ENCODE results near the gene VGLL4.

Gene VGLL4

DNA sequence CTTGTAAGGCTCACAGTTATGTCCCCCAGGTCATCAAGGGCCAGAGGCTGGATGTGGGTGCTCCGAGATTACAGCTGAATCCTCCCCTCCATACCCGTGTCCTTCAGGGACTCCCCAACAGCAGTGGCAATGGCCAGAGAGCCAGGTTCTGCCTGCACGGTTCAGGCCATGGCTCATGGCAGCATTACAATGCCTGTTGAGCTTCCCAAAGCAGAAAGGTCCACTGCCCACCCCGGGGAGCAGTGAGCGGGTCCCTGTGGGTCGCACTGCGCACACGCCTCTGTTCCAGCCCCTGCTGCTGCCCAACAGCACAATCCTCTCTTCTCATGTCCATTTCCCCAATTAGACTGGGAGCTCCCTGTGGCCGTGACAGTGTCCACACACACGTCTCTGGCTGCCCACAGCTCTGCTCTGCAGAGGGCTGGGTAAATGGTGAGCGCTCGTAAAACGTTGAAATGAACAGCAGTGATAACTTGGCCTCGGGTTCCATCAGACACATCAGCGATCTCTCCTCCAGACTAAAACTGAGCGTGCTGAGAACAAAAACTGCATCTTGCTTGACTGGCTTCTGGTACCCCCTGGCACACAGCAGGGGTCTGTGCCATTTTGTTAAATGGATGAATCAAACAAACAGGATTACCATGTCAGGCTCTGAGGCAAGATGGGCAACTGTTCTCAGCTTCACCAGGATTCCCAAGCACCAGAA lies 80.4 kb downstream of the VGLL4 start:
- DNase-seq, result no peak

DNA sequence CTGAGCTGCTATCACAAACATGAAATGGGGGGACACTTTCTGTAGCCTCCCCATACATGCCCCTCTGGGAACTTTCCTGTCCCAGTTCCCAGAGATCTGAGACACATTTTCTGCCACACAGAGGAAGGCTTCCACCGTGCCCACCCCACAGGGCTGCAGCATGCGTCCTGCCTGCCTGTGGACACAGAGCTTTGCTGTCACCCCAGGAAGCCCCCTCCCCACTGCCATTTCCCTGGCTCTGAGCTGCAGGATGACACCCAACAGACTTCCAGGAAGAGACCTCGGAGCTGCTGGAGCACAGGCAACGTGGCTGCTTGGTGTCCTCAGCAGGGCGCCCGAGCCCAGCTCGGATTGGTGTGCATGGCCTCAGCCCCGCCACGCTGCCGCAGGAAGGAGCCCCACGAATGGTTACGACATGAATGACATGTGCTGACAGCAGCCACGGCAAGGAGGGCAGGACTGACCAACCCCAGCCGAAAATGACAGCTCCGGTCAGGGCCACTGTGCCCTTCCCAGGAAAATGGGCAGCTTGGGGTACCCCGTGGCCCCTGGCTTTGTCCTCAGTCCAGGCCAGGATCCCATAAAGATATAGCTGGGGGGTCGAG lies 81.3 kb downstream of the VGLL4 start:
- DNase-seq, result no peak

GRCh38 chr3:11560746-11561145 lies 83.0 kb downstream of the VGLL4 start:
- no peak for DNase-seq

GRCh38 chr3:11559816-11560633 lies 83.7 kb downstream of the VGLL4 start:
- no peak for DNase-seq

DNA sequence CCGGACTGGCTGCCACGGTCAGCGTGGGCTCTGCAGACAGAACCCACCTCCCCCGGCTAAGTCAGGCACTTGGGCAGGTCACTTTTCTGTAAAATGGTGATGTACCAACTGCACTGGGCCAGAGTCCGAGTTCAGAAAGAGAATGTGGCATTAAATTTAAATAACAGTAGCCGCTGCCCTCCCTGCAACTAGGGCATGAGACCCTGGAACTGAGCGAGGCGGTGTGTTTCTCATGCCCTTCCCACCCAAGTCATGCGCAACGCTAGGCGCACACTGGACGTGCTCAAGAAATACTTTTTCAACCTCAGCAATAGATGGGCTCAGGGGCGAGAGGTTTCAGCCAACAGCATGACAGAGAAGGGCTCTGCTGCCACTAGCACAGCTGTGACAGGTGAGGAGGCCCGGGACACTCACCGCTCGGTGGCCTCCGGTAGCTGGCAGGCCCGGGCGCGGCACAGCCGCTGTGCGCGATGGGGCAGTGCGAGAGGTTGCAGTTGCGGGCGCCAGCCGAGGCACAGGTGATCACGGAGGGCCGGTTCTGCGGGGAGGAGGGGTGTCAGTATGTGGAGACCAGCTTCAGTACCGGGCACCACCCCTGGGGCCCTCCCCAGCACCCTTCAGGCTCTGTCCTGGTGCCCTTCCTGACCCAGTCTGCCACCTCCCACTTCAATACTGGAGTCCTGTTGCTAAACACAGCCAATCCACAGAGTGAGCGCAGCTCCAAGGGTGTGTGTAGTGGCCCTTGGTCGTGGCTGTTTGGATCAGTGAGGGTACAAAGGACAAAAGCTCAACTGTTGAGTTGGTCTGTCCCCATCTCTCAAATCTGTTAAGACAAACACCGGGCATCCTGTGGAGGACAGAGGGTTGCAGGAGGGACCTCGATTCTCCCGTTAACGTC lies 84.5 kb downstream of the VGLL4 start:
- DNase-seq, result no peak

GRCh38 chr3:11558411-11558903 lies 85.3 kb downstream of the VGLL4 start:
- peak; percentile 54 for DNase-seq

- peak; percentile 85 for DNase-seq
These were observed 85.7 kb downstream of the VGLL4 start for GRCh38 chr3:11558002-11558401.

DNA sequence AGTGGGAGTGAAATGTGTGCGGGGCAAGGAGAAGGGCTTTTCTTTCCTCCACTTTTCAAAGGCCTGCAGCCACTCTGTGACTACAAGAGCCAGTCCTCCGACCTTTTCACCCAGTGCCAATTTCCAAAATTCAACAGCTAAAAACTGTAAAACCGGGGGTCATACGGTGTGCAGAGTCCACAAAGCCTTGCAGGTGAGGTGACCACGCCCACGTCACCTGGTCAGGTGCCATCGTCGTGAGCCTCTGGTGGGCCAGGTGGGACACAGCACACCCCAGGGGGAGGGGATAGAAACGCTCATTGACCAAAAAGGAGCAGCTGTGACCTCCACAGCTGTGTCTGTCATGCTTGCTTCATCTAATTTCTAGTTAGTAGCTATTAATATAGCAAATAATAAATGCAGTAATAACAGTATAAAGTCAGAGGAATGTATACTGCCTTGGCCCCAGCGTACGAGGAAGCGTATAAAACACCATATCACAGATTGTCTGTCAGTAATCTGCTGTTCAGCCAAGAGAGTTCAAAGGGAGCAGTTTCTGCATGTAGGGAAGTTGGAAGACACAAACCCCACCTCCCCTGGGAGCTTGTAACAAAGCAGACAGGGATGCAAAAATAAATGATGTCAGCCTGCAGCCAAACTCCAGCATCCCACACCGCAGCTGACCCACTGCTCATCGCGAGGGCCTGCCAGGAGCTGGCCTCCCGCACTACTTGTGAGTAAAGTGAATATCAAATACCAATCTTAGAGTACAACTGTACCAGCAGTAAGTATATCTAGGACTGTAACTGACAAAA lies 86.7 kb downstream of the VGLL4 start:
- DNase-seq, result peak; percentile 89

- DNase-seq, result no peak
These were observed 87.7 kb downstream of the VGLL4 start for GRCh38 chr3:11555881-11556633.

- no peak for DNase-seq
These were observed 88.4 kb downstream of the VGLL4 start for GRCh38 chr3:11555211-11555782.

- DNase-seq, result no peak
These were observed 89.0 kb downstream of the VGLL4 start for GRCh38 chr3:11554666-11555065.

GRCh38 chr3:11554236-11554610 lies 89.5 kb downstream of the VGLL4 start:
- no peak for DNase-seq

GRCh38 chr3:11553436-11554235 lies 90.1 kb downstream of the VGLL4 start:
- no peak for DNase-seq

- DNase-seq, result no peak
These were observed 91.1 kb downstream of the VGLL4 start for GRCh38 chr3:11552289-11553264.

GRCh38 chr3:11551036-11551435 lies 92.7 kb downstream of the VGLL4 start:
- no peak for DNase-seq

DNA sequence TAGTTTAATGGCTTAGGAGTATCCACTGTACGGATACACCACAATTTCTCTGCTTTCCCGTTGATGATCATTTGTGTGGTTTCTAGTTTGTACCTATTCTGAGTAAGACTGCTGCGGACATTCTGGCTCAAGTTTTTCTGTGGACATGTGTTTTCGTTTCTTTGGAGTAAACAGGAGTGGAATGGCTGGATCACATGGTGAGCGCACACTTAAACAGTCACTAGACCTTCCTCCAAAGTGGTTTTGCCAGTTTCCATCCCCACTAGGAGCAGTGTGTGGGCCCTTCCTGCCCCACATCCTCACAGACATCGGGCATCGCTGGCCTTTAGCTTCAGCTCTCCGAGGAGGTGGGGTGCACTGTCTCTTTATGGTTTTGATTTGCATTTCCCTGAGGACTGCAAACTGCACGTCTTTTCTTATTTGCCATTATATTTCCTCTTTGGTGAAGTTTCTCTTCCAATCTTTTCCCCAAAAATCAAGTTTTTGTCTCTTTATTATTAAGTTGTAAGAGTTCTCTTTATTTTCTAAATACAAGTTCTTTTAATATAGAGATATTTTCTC lies 94.1 kb downstream of the VGLL4 start:
- DNase-seq, result peak; percentile 31

DNA sequence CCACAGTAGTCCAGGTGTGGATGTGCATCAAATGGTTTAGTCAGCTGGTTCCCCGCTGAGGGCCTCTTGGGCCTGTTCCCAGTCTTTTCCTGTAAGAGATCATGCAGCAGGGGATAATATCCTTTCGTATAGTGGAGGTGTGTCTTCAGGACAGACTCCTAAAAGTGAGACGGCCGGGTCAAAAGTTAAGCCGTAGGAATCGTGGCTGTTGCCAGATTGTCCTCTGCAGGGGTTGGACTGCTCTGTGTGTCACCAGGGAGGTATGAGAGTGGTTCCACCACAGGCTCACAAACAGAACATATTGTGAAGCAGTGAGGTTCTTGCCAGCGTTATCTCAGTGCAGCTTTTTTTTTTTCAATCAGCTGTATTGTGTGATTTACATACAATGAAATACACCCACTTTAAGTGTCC lies 95.0 kb downstream of the VGLL4 start:
- peak; percentile 86 for DNase-seq

GRCh38 chr3:11547498-11547897 lies 96.2 kb downstream of the VGLL4 start:
- no peak for DNase-seq

All from fibroblast of skin of abdomen (primary cell).